Ectodermal cell (in vitro differentiated cells): ENCODE measurements around the gene SHB.

ENCODE experiments used
- H3K27ac ChIP-seq: 2 replicates; pipeline ENCODE4 v1.7.0; 2013; ENCODE audit warnings: mild to moderate bottlenecking, low read depth, low read length; ENCODE audit not compliant: insufficient read depth, poor library complexity, severe bottlenecking
- H3K27me3 ChIP-seq: 2 replicates; pipeline ENCODE4 v1.7.0; 2013; ENCODE audit warnings: mild to moderate bottlenecking, low read length; ENCODE audit not compliant: insufficient read depth, control insufficient read depth, poor library complexity, severe bottlenecking
- H3K36me3 ChIP-seq: one replicate; pipeline ENCODE4 v1.7.0; 2013; ENCODE audit warnings: low read length; ENCODE audit not compliant: control insufficient read depth, insufficient read depth
- H3K4me1 ChIP-seq: one replicate; pipeline ENCODE4 v1.7.0; 2013; ENCODE audit warnings: low read length; ENCODE audit not compliant: control insufficient read depth, insufficient read depth
- H3K4me3 ChIP-seq: 2 replicates; pipeline ENCODE4 v1.7.0; 2013; ENCODE audit warnings: low read depth, low read length, control low read depth; ENCODE audit not compliant: insufficient read depth
- H3K9me3 ChIP-seq: 2 replicates; pipeline ENCODE4 v1.7.0; 2013; ENCODE audit warnings: mild to moderate bottlenecking, low read length, moderate library complexity; ENCODE audit not compliant: control insufficient read depth
- WGBS, 2 experiments: methylation state at CpG; one replicate each; pipeline ENCODE4 v1.1.7; 2013; ENCODE audit warnings: missing lambda C conversion rate in 2 of 2; 5-methylcytosine and 5-hydroxymethylcytosine counted together

The SHB gene

DNA sequence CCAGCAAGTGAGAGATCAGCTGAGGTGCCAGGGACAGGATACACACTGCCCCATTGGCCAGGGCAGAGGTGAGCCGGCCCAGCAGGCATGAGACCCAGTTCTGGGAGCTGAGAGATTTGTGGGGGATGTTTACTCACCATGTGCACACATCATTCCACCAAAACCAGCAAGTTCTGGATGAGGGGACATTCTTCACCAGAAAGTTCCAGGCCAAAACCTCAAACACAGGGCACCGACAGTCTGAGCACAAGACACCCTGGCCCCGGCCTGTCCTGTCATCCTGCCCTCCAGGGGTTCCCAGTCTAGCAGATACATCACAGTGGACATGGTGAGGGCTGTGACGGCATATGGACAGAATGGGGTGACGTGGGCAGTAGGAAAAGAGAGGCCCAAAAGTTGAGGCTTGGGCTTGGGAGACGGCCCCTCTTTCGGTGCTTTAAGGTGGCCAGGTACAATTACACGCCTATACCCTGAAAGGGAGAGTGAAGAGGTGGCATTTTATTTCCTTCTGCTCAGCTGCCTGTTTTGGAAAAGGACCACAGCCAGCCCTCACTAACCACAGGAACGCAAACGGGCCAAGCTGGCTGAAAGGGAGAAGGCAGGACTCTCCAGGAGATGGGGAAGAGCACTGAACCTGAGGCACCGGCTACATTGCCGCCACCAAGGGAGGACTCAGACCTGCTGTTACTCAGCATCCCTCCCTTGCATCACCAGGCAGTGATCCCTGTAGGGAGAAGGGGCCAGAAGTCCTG lies 64.0 kb downstream of the SHB start:
- 94 to 95% methylated on average over 12 of the region's 12 CpGs for WGBS, 2 experiments
- Histone ChIP-seq H3K9me3 (no peaks in the 10 kb centered on the region), H3K4me1 (peaks cover 16% of the 10 kb centered on the region), H3K27me3 (no peaks in the 10 kb centered on the region), H3K36me3 (no peaks in the 10 kb centered on the region), H3K27ac (no peak overlapping the region), H3K4me3 (no peak overlapping the region)

DNA sequence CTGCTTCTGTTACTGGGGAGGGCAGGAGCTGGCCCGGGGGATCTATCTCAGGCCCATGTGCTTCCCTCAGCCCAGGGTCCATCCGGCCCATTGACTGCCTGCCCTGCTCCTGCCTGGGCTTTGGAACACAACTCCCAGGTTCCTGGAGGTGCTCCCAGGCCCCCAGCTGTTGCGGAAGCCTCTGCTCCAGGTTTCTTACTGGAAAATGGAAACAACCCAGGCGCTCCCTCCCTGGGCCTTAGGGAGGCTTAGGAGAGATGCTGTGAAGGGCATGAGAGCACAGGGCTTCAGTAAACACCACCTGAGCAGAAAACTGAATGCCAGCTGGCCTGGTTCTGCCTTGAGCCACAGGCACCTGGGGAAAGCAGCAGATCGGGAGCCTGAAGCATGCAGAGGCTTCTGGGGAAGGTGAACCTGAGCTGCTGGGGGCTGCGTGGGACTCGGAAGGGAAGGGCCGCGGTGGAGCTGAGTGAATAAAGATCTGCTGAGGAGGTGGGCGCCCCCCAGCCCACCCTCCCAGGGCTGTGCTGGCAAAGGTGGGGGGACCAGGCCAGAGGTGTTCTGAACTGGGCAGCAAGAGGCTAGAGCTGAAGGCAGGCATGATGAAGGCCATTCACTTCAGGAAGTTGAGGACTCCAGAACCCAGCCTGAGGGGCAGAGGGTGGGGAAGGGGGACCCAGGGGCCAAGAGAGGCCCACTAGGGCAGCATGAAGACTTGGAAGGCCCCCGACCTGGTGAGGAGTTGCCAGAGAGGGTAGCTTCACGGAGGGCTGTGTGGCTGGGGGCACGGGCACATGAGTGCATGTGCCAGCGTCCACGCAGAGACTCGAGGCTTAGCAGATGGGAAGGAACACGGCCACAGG lies 64.8 kb downstream of the SHB start:
- WGBS, 2 experiments: 94 to 95% methylated on average over 17 of the region's 17 CpGs
- Histone ChIP-seq H3K4me3 (no peak overlapping the region), H3K27ac (no peak overlapping the region), H3K4me1 (peaks cover 21% of the 10 kb centered on the region), H3K27me3 (no peaks in the 10 kb centered on the region), H3K9me3 (no peaks in the 10 kb centered on the region), H3K36me3 (no peaks in the 10 kb centered on the region)

DNA sequence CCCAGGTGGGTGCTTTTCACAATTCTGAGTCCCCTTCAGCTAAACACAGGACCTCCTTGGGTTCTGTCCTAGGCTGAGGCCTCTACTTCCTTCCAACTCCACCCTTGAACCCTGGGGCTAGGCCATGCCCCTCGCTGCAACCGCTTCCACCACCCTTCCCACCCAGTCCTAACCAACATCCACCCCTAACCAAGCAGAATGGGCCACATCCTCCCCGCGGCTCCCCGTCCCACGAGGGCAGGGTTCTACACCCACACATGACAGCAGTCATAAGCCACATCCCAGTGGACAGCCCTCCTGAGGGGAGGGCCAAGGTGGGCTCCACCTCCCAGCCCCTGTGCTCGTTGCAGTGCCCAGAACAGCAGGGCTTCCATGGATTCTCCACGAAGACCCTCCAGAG lies 65.8 kb downstream of the SHB start:
- Histone ChIP-seq H3K4me1 (peaks cover 19% of the 10 kb centered on the region), H3K27me3 (no peaks in the 10 kb centered on the region), H3K4me3 (no peak overlapping the region), H3K36me3 (no peaks in the 10 kb centered on the region), H3K9me3 (no peaks in the 10 kb centered on the region), H3K27ac (no peak overlapping the region)
- 89 to 92% methylated on average over 8 of the region's 8 CpGs for WGBS, 2 experiments

DNA sequence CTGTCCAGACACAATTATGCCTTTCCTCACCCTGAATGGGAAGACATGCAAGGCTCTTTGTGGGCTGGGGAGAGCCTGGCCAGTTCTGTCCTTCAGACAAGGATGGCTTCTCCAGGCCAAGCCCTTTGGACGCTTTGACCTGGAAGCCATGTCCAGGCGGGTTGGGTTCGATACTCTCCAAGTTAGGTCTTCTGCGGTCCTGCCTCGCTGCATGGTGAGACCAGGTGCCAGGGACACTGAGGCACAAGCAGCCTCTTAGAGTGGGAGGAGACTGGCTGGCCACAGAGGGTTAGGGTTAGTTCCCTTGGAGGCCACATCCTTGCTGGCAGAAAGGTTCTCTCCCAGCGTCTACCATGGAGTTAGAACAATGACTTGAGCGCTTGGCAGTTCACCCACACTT lies 67.6 kb downstream of the SHB start:
- Histone ChIP-seq H3K4me3 (no peak overlapping the region), H3K9me3 (no peaks in the 10 kb centered on the region), H3K36me3 (no peaks in the 10 kb centered on the region), H3K4me1 (peaks cover 24% of the 10 kb centered on the region), H3K27ac (no peak overlapping the region), H3K27me3 (no peaks in the 10 kb centered on the region)
- WGBS, 2 experiments: 89% methylated on average over 7 of the region's 7 CpGs

DNA sequence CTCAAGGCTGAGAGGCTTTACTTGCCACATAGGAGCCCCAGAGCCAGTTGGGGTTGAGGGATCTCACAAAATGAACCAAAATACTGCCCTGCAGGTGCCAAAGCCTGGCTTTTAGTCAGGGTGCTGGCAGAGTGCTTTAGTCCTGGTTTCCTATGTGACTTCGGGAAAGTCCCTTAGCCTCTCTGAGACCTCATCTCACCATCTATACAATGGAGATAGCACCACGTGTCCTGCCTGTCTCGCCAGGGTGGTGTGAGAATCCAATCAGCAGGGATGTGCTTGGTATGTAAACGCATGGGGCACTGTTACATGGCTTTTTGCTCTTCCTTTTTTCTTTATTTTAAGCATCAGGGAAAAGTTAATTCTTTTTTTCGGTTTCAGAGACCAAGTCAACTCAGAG lies 68.3 kb downstream of the SHB start:
- Histone ChIP-seq H3K4me1 (peaks cover 27% of the 10 kb centered on the region), H3K36me3 (no peaks in the 10 kb centered on the region), H3K4me3 (no peak overlapping the region), H3K27me3 (no peaks in the 10 kb centered on the region), H3K9me3 (no peaks in the 10 kb centered on the region), H3K27ac (no peak overlapping the region)
- WGBS, 2 experiments: 86 to 94% methylated on average over 5 of the region's 5 CpGs

DNA sequence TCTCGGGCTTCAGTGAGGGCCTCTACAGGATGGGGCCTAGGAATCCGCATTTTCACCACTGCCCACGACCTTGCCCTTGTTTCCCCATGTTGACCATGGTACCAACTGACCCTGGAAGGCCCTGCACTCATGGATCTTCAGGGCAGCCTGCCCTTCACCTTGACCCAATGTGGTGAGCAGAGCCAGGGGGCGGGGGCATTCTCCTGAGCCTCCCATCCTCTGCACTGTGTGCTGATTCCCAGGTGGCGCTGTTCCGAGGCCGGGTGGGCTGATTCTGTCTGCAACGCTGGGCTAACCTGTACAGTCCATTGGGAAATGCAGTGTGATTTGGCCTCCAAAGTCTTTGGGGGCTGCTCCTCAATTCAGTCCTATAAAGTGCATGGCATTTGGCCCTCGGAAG lies 68.7 kb downstream of the SHB start:
- Histone ChIP-seq H3K4me3 (no peak overlapping the region), H3K36me3 (no peaks in the 10 kb centered on the region), H3K4me1 (peaks cover 28% of the 10 kb centered on the region), H3K9me3 (no peaks in the 10 kb centered on the region), H3K27ac (no peak overlapping the region), H3K27me3 (no peaks in the 10 kb centered on the region)
- WGBS, 2 experiments: 92 to 95% methylated on average over 9 of the region's 9 CpGs

DNA sequence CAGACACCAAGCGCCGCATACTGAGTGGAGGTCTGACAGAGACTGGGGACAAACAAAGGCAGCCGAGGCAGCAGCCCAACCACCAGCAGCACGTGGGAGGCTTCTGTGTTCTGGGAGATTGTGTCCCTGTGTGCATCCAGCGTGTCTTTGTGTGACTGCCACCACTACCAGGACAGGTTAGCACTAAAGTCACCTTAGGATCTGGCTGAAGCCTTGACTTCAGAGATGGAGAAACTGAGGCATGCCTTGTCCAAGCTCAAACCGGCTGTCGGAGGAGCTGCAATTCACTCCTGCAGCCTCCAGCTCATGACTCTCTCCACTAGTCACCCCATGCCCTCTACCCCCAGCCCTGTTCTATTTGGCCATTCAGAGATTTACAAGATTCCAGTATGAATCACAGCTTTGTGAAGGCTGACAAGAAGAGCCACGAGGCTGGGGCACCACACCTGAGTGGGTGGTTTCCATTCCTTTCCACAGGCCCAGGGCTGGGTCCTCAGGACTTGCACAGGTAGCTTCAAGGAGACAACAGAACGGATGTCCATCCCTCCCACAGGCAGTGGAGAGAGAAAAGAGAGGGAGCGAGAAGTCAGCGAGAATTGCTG lies 69.3 kb downstream of the SHB start:
- Histone ChIP-seq H3K27ac (no peak overlapping the region), H3K27me3 (no peaks in the 10 kb centered on the region), H3K4me3 (no peak overlapping the region), H3K4me1 (peaks cover 28% of the 10 kb centered on the region), H3K9me3 (no peaks in the 10 kb centered on the region), H3K36me3 (no peaks in the 10 kb centered on the region)
- 78% methylated on average over 11 of the region's 11 CpGs for WGBS, 2 experiments

DNA sequence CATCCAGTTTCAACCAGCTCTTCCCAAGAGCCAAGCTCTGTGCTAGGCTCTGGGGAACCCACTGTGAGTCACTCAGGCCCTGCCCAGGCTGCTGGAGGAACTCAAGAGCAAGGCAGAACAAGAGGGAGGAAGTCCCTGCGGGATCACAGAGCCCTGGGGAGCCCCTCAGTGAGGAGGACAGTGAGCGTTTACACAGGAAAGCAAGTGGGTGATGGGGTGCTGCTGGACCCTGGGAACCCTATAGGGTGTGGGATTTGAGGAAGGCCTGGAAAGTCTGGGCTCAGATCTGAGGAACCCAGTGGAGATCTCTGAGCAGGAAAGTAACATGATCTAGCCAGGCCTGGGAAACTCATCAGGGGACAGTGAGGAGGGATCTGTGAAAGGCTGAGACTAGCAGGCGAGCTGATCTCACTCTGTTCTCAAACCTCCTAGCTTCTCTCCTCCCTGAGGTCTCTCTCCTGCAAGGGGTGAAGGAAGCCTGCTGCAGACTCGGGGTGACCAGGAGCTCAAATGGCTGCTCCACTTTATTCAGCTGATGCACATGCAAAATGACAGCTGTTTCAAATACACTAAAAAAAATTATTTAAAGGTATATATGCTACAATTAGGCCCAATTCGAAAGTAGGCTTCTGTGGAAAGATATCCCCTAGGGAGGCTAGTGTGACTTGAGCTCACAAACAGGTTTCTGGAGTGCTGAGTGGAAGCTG lies 70.0 kb downstream of the SHB start:
- Histone ChIP-seq H3K4me3 (no peak overlapping the region), H3K36me3 (no peaks in the 10 kb centered on the region), H3K4me1 (peaks cover 28% of the 10 kb centered on the region), H3K27ac (no peak overlapping the region), H3K9me3 (no peaks in the 10 kb centered on the region), H3K27me3 (no peaks in the 10 kb centered on the region)
- WGBS, 2 experiments: 80 to 81% methylated on average over 5 of the region's 5 CpGs

DNA sequence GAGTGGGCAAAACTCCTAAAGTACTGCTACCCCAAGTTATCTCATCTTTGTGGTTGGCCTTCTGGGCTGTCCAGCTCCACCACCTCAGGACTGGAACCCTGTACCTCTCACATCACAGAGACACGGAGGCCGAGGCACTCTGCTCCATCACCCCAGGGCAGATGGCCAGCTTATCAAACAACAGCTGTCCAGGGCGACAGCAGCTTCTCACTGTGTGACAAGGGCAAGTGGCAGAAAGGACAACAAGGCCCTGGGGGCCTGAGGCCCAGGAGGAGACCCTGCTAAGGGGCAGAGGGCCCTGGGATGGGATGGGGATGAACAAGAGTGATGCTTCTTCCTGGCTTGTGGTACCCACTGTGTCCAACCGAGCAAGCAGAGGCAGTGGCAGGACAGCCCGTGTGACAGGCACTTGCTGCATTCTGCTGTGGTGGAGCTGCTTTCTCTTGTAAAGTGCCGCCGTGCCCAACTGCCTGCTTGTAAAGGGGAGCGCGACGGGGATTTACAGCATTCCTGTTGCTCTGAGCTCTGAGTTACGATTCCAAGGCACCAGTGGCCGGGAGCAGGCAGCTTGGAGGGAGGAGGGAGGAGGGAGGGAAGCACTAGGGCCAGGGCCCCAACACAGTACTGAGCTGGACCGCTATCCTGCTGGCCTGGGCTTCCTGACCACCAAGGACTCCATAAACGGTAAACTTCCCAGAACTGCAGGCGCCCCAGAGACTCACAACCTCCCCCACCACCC lies 71.2 kb downstream of the SHB start:
- Histone ChIP-seq H3K27me3 (no peaks in the 10 kb centered on the region), H3K4me1 (peaks cover 28% of the 10 kb centered on the region), H3K4me3 (no peak overlapping the region), H3K36me3 (no peaks in the 10 kb centered on the region), H3K27ac (peak overlapping the region; percentile 48), H3K9me3 (no peaks in the 10 kb centered on the region)
- 53 to 55% methylated on average over 15 of the region's 15 CpGs for WGBS, 2 experiments
